DMS153 (cell line): ENCODE measurements around the gene MAML3.
A peak's percentile ranks its signal among the peaks of the same experiment; 100 is the strongest.

ENCODE experiments used
- DNase-seq: peaks from one replicate; lab custom pipeline; 2025; lab: John Stamatoyannopoulos, UW

The MAML3 gene

DNA sequence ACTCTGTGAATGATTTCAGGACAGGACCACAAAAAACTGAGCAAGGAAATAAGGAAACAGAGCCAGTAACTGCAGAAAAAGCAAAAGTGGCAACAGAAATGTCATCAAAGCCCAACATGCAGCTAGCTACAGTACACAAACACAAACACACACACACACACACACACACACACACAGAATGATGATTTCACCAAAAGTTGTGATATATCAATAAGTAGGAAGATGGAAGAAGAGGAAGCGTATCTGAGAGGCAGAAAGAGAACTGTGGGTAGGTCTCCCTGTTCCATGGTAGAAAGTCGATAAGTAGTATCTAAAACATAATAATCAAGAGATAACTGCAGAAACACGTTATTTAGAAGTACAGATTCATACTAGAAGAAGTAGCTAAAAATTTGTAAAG, 340.1 kb downstream of the MAML3 start:
- no peak for DNase-seq

GRCh38 chr4:139810710-139811109, 343.3 kb downstream of the MAML3 start:
- no peak for DNase-seq

GRCh38 chr4:139809757-139810140, 344.2 kb downstream of the MAML3 start:
- DNase-seq, result no peak

DNA sequence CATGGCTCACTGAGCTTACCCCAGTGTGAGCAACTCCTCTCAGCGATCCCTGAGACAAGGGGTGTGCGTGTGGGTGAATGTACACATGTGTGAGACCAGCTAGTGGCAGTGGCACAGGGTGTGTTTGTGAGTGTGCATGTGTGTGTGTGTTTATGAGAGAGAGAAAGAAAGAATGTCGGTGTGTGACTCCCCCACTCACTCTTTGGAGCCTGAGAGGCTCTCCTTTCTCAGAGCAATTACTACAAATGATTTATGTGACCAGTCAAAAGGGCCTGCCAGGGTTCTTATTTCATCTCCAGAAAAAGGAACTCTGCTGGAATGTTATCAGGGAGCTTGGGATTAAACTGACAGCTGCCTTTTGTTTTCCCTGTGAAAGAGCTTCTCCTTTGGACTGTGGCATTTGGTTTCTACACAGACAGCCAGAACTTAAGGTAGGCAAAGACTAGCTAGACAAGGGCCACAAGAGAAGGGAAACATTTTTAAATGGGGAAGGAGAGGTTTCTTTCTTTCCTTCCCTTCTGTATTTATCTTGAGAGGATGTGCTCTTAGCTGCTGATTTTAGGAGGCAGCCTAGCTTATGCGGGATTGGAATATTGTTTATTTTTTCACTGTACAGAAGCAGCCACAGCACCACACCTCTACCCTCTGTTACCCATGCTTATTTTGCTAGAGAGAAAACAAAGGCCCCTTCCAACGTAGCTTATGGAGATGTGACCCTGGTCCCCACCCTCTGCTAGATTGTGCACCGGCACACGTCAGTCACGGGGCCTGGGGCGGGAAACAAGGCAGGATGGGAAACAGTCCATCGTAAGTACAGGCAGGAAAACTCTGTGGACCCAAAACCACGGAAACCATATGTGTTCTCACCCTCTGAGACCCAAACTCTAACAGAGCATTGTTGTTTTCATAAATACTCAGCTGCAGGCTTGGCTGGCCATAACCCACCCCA, 344.9 kb downstream of the MAML3 start:
- no peak for DNase-seq

GRCh38 chr4:139808381-139808807, 345.6 kb downstream of the MAML3 start:
- DNase-seq, result peak; percentile 94

- no peak for DNase-seq
These were observed 346.5 kb downstream of the MAML3 start for GRCh38 chr4:139807483-139807882.

DNA sequence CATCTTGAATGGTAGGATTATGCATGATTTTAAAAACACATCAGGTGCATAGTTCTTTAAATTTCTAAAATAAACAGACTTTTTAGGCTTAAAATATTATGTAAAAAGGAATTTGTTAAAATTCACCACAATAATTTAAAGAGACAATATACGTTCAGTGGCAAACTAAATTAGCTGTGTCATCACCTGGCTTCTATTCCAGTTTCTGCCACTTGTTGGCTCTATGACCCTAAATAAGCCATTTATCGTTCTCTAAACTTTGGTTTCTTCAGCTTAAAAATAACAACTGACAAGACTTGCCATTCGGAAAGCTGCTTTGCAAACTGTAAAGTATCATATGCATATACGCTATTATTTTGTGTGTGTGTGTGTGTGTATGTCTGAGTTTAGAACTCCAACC, 347.1 kb downstream of the MAML3 start:
- DNase-seq, result no peak

GRCh38 chr4:139802931-139803330, 351.1 kb downstream of the MAML3 start:
- DNase-seq, result peak; percentile 27

DNA sequence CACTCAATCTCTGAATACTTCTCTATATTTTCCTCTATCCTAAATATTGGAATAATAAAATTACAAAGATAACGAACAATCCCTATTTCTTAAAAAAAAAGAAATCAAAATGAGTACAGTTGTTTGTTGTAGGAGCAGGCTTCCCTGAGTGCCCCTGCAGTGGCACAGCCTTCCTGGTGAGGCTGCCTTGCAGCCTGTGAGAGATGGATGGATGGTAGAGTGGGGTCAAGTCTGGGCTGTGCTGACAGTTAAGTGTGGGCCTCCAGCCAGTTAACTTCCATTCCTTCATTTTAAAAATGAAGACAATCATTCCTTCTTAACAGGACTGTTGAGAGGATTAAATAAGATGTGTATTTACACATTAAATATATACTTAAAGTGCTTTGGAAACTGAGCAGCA, 351.5 kb downstream of the MAML3 start:
- no peak for DNase-seq

- DNase-seq, result no peak
These were observed 352.1 kb downstream of the MAML3 start for GRCh38 chr4:139801895-139802294.

GRCh38 chr4:139800082-139800481, 353.9 kb downstream of the MAML3 start:
- DNase-seq, result no peak

DNA sequence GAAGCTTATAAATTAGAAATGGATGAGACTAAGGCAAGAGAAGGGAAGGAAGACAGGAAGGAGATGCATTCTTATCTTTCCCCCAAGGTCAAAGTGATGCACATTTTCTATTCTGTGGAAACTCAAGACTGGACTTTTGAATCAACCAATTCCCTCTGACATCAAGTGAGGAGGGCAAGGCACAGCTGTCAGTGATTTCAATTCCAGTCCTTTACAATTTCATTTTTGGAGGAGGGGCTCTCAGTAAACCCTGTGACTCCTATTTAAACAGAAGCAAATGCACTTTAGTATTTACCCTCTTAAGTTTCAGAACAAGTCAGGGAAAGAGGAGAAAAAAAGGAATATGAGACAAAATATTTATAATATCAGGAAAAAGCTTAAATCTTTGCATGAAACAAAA, 354.4 kb downstream of the MAML3 start:
- no peak for DNase-seq

- DNase-seq, result no peak
These were observed 355.5 kb downstream of the MAML3 start for GRCh38 chr4:139798456-139798855.

GRCh38 chr4:139797287-139797686, 356.7 kb downstream of the MAML3 start:
- DNase-seq, result no peak

GRCh38 chr4:139795527-139796314, 358.3 kb downstream of the MAML3 start:
- DNase-seq, result no peak

DNA sequence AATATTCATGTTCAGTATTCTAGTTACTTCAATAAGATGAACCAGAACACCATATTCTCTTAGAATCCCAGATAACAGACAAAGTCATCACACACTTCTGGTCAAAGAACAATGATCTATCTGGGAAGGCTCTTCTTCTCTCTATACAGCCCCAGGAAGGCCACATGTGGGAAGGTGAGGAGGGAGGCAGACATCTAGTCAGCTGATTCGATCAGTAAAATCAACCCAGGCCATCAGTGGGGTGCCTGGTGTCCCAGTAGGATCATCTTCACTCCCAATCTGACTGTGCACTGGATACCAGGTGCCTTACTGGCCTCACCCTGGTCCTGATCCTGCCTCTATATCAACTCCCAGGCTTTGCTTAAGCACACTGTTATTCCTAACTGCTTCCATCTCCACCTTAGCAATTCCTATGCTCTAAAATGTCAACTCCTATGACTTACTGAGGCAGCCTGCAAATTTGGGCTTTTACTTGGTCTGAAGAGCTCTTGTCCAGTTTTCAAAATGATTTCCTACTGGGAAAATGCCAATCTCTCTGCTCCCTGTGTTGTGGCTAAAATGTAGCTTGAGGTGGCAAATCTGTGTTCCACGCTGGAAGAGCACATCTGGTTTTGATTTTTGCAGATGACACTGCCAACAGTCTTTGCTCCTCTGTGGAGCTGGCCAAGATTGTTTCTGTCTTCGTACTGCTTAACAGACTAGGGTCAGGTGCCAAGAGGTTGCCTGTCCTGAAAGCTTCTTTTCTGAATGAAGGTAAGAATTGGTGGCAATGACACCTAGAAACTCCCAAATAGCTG, 359.6 kb downstream of the MAML3 start:
- no peak for DNase-seq

DNA sequence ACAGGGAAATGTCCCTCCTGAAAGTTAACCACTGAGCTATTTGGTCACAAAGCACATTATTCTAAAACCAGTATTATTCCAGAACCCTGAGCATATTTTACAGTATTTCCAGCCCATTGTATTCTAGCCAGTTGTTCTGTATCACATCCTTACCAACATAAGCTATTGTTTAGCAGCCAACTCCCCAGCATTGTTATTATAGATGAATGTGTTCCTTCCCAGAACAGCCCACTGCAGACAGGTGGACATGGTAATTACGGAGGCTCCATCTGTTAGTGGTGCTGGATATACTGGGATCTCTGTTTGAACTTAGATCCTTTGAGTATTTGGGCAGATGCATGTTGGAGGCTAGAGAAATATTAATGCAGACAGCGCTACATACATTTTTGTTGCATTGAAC, 362.3 kb downstream of the MAML3 start:
- DNase-seq, result no peak

- DNase-seq, result no peak
These were observed 363.7 kb downstream of the MAML3 start for GRCh38 chr4:139790291-139790690.

- DNase-seq, result no peak
These were observed 364.8 kb downstream of the MAML3 start for GRCh38 chr4:139789096-139789654.

DNA sequence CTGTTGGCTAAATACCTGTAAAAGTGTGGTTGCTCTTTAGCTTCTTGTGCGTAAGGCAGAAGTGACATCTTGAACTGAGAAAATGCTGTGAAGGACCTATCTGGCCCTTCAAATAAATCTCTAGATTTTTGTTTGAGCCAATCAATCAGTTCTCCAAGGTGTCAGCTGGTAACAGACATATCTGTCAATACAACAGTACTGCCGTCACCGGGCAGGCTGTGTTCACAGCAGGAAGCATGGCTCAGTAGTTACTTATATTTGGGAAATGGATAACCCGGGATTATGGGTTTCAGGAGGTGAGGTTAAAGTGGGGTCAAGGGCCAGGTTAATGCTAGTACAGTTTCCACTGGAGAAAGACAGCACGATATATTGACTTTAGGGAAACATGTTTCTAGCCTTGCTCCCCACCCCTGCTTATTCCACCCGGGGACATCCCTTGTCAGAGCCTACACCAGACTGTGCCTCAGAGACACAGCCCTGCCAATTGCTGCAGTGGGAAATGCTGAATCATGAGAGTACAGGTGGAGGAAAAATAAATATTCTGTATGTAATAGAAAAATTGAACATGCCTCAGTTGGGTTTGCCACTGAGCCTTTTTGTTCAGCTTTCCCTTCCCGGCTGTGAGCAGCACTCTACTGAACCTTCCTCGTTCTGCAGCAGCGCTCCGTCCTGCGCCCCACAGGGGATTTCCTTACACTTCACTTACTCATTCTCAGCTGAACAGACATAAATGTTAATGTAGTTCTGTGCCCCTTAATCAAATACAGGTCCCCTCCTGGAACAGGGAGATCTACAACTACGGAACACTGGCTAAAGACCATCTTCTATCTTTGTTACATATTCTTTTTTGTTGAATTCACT, 367.3 kb downstream of the MAML3 start:
- no peak for DNase-seq

- DNase-seq, result no peak
These were observed 368.6 kb downstream of the MAML3 start for GRCh38 chr4:139785356-139785755.
